ENCODE results near the gene LLPH.

The LLPH gene

DNA sequence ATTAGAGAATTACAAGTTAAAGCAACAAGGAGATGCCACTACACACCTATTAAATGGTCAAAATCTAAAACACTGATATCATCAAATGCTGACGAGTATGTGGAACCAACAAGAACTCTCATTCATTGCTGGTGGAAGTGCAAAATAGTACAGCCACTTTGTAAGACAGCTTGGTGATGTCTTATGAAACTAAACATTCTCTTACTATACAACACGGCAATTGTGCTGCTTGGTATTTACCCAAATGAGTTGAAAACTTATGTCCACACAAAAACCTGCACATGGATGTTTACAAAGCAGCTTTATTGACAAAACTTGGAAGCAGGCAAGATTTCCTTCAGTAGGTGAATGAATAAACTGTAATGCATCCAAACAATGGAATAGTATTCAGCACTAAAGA, 36.0 kb upstream of the LLPH start:
- TF ChIP-seq, protein P1, sequence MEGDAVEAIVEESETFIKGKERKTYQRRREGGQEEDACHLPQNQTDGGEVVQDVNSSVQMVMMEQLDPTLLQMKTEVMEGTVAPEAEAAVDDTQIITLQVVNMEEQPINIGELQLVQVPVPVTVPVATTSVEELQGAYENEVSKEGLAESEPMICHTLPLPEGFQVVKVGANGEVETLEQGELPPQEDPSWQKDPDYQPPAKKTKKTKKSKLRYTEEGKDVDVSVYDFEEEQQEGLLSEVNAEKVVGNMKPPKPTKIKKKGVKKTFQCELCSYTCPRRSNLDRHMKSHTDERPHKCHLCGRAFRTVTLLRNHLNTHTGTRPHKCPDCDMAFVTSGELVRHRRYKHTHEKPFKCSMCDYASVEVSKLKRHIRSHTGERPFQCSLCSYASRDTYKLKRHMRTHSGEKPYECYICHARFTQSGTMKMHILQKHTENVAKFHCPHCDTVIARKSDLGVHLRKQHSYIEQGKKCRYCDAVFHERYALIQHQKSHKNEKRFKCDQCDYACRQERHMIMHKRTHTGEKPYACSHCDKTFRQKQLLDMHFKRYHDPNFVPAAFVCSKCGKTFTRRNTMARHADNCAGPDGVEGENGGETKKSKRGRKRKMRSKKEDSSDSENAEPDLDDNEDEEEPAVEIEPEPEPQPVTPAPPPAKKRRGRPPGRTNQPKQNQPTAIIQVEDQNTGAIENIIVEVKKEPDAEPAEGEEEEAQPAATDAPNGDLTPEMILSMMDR (IDR thresholded peaks at IDR 0.05): no peak
- TF ChIP-seq ZFX (IDR thresholded peaks at IDR 0.05; ENCODE audit: borderline replicate concordance): no peak

DNA sequence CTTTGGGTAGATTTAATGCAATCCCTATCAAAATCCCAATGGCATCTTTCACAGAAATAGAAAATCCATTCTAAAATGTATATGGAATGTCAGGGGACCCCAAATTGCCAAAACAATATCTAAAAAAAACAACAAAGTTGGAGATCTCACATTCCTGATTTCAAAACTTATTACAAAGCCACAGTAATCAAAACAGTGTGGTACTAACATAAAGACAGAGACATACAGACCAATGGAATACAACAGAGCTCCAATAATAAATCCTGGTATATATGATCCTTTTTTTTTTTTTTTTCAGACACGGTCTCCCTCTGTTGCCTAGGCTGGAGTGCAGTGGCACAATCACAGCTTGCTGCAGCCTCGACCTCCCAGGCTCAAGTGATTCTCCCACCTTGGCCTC, 34.6 kb upstream of the LLPH start:
- no peak for TF ChIP-seq ZFX (IDR thresholded peaks at IDR 0.05; ENCODE audit: borderline replicate concordance)
- TF ChIP-seq, protein P1 (IDR thresholded peaks at IDR 0.05): no peak

More for the DNA sequence above, 36.0 kb upstream of the LLPH start:
- H3K27ac ChIP-seq: no peak overlapping the region

DNA sequence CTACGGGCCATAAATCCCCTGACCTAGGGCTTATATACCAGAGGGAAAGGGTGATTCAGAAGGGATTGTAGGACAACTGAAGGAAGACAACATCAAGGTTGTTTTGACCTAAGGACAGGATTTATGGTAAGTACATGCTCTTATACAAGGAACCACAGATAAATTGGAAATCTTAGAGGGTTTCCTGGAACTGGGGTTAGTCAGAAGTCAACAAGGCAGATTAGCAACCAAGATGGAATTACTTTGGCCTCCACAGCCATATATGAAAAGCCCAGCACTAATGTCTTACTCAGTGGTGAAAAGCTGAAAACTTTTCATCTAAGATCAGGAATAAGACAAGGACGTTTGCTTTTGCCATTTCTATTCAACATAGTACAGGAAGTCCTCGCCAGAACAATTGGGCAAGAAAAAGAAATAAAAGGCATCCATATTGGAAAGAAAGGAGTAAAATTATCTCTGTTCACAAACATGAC, 33.8 kb upstream of the LLPH start:
- no peak overlapping the region for H3K27ac ChIP-seq
- TF ChIP-seq, protein P1 (IDR thresholded peaks at IDR 0.05): no peak
- no peak for TF ChIP-seq ZFX (IDR thresholded peaks at IDR 0.05; ENCODE audit: borderline replicate concordance)

More for the DNA sequence above, 34.6 kb upstream of the LLPH start:
- H3K27ac ChIP-seq: no peak overlapping the region

DNA sequence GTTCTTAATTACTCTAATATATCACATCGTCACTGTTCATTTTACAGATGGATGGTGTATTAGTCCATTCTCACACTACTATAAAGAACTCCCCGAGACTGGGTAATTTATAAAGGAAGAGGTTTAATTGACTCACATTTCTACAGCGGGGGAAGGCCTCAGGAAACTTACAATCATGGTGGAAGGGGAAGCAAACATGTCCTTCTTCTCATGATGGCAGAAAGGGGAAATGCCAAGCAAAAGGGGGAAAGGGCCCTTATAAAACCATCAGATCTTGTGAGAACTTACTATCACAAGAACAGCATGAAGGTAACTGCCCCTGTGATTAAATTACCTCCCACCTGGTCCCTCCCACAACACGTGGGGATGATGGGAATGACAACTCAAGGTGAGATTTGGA, 32.7 kb upstream of the LLPH start:
- TF ChIP-seq ZFX (IDR thresholded peaks at IDR 0.05; ENCODE audit: borderline replicate concordance): no peak
- TF ChIP-seq, protein P1 (IDR thresholded peaks at IDR 0.05): no peak
- H3K27ac ChIP-seq: no peak overlapping the region

DNA sequence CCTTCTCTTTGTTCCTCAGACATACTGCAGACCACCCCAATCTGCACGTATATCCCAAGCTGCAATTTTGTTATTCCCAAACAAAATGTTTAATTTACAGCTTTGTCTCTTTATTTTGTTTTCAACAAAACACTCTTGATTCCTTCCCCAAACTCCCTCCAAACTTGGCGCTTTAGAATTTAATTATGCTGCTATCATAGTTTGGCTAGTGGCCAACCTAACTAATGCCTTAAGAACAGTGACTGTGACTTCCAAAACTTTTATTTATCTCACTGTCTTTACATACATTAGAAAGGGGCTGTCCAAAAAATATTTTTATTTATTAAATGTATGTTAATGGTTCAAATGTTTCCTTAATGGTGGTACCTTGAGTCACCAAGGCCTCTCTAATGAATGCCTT, 32.2 kb upstream of the LLPH start:
- no peak overlapping the region for H3K27ac ChIP-seq
- TF ChIP-seq, protein P1 (IDR thresholded peaks at IDR 0.05): no peak
- no peak for TF ChIP-seq ZFX (IDR thresholded peaks at IDR 0.05; ENCODE audit: borderline replicate concordance)

DNA sequence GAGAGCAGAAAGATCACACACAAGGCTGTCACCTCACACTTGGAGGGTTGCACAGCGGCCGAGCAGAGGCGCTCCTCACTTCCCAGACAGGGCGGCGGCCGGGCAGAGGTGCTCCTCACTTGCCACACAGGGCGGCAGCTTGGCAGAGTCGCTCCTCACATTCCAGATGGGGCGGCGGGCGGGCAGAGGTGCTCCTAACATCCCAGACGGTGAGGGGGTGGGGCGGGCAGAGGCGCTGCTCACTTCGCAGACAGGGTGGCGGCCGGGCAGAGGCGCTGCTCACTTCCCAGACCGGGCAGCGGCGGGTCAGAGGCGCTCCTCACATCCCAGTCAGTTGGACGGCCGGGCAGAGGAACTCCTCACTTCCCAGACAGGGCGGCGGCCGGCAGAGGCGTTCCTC, 30.2 kb upstream of the LLPH start:
- no peak for TF ChIP-seq ZFX (IDR thresholded peaks at IDR 0.05; ENCODE audit: borderline replicate concordance)
- TF ChIP-seq, protein P1 (IDR thresholded peaks at IDR 0.05): no peak
- H3K27ac ChIP-seq: no peak overlapping the region

DNA sequence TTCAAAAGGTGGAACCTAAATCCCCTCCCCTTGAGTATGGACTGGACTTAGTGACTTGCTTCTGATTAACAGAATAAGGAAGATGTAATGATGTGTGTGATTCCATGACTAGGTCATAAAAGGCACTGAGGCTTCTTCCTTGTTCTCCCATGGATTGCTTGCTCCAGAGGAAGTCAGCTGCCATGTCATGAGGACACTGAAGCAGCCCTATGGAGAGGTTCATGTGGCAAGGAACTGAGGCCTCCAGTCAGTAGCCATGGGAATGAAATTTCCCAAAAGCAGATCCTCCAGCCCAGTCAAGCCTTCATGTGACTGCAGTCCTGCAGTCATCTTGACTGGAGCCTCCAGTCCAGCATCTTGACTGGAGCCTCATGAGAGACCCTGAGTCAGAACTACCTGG, 28.6 kb upstream of the LLPH start:
- TF ChIP-seq ZFX (IDR thresholded peaks at IDR 0.05; ENCODE audit: borderline replicate concordance): no peak
- TF ChIP-seq, protein P1 (IDR thresholded peaks at IDR 0.05): no peak
- no peak overlapping the region for H3K27ac ChIP-seq

All from 22Rv1 (cell line).